Activated CD4-positive, alpha-beta T cell treated with anti-CD3 and anti-CD28 coated beads, Interleukin-2, Interleukin-4, amounts not matched to agents 100 ng/mL and 50 ng/mL, durations not matched to agents 16 hours and 8 hours (primary cell): ENCODE results near the gene PROSER2.

ENCODE experiments used
- DNase-seq: peaks from one replicate; pipeline ENCODE4 v3.0.0-alpha.2; 2020; ENCODE audit warnings: low spot score

Gene PROSER2, protein sequence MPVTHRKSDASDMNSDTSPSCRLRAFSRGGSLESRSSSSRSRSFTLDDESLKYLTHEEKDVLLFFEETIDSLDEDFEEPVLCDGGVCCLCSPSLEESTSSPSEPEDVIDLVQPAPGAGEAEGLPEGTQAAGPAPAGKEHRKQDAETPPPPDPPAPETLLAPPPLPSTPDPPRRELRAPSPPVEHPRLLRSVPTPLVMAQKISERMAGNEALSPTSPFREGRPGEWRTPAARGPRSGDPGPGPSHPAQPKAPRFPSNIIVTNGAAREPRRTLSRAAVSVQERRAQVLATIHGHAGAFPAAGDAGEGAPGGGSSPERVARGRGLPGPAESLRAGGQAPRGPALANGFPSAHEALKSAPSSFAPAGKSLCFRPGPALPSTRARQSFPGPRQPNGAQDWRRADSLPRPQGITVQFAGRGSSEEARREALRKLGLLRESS

DNA sequence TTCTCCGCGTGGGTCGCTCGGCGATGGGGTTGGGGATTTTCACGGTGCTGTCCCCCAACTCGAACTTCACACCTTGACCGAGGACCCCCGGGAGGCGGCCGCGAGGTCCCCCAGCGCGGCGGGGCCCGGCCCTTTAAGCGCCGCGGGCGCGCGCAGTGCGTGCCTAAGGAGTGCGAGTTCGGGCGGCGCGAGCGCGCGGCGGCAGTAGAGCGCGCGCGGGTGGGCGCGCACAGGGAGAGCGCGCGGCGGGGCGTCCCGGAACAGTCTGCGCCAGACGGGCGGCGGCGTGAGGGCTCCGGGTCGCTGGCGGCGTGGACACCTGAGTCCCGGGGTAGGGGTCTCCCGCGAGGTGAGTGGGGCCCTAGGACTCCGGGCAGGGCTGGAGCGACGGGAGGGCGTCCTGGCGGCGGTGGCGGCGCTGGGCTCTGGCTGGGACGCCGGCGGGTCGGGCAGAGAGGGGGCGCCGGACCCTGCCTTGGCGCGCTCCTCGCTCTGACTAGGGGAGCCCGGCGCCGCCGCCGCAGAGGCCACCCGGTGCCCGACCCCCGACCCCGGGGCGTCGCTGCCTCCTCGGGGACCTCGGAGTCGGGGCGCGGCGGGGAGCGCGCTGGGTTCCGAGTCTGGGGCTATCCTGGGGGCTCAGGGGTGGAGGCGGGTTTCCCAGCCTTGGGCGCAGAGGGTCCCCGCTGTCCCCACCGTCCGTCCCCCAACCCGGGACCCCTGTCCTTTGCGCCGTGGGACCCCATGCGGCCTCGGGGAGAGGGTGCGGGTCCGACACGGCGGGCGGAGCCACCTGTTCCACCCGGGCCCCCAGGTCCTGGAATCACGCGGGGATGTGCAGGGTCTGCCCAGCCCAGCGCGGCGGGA is at the start of gene PROSER2:
TSS of gene PROSER2 (plus strand) at position 235 of the 867 bp plus-strand sequence. CDS start 28,722 bp downstream, outside the sequence.
- peak; percentile 12 for DNase-seq

DNA sequence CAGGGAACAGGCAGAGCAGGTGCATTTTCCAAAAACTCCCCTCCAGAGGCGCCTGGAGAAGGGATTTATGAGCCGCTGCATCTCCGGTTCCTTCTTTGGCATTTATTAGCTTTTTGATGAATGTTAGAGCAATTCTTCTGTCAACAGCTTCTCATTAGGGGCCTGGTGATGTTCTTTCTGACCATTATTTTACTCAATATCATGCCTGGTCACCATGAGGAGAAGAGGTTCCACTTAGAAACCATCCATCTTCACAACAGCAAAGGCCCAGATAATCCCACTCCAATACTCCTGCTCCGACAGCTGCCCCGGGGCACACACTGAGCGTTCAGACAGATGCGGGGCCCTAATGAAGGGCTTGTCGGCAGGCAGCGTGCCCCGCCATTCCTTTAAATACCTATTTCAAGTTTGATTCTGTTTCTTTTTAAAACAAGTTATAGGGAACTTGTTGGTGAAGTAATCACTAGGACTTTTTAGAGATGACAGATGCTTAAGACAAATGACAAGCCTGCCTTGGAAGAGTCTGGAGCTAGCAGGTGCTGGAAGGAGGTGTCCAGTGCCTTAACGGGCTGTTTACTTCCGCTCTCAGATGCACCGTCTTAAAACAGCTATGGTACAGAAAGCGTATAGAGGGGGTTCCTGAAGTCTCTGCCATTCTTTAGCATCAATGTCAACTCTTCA is 49.3 kb upstream of the PROSER2 start:
- DNase-seq: no peak

DNA sequence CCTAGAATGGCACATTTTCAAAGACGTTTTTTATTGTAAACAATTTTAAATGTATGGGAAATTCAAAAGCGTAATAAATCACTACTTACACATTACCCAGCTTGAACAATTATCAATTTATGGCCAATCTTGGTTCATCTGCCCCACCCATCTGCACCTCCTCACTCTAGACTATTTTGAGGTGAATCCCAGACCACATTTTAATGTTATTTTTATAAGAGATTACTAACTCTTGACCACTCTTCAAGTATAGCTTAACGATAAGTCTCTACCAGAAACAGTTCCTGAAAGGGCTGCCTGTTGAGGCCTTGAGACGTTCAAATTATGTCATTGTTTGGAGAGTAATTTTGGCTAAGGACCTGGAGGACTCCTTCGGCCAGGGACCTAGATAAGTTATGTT is 47.7 kb upstream of the PROSER2 start:
- no peak for DNase-seq

DNA sequence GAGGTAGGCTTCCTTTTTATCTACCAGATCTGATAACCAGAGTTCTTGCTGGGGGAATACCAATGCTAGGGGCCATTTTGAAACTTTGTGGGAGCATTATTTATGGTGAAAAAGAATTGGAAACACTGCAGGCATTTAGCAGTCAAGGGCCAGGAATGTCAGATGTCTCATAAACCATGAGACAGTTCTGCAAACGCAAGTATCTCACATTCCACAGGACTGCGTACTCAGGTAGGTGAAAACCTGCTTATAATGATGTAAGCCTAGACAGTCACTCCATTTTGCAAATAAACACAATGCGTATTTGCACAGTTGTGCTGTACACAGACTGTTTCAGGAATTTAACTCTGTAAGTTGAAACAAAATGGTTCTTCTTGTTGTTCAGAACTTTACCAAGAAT is 47.1 kb upstream of the PROSER2 start:
- DNase-seq: no peak

DNA sequence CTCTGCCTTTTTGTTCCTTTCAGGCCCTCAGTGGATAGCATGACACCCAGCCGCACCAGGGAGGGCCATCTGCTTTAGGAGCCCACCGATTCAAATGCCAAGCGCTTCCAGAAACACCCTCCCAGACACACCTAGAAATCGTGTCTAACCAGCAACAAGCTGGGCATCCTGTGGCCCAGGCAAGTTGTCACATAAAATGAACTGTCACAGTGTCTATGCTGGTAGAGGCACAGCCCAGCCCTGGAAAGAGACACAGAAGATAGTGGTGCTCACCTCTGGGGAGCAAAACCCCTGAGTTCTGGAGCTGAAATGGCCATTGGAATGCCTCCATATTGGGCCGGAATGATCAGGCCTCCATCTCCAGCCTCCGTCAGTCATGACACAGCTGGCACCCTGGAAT is 42.0 kb upstream of the PROSER2 start:
- no peak for DNase-seq

DNA sequence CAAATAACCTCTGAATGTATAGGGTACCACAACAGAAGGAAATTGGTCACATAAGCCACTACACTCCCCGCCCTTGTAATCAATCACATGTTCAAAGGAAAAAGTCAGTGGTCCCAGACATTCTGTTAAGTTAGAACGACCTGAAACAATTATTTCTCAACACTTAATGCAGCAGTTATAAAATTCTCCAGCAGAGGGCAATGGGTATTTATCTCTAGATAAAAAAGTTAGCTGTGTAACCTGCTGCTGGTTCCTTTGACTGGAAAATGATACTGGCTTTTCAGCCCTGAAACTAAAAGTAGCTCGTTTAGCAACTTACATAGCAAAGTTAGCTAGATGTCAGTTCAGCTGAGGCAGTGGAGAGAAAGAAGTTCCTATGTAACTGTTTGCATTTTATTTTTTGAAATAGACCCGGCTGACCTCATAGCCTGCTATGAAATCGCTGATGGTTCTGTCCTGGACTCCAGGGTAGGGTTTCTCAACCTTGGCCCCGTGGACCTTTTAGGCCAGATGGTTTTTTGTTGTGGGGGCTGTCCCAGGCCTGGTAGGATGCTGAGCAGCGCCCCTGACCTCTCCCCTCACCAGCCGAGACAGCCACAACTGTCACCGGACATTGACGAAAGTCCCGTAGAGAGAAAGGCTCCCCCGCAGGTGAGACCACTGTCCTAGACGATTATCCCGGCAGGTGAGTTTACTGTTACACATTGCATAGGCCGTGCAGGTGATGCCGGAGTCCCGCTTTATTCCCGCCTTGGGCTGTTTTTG is 40.2 kb upstream of the PROSER2 start:
- peak; percentile 55 for DNase-seq

DNA sequence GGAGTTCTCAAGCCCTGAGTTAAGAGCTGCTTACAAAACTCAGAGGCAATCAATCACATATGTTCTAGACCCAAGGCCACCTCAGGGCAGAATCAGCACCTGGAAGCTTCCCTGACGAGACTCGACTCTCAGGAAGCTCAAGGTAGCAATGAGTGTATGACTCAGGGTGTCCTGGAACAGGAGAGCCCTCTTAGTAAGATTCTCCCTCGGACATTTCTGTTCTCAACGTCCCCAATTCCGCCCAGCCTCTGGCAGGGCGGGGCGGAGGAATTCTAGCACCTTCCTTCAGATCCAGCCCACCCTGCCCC is 39.6 kb upstream of the PROSER2 start:
- DNase-seq: no peak

DNA sequence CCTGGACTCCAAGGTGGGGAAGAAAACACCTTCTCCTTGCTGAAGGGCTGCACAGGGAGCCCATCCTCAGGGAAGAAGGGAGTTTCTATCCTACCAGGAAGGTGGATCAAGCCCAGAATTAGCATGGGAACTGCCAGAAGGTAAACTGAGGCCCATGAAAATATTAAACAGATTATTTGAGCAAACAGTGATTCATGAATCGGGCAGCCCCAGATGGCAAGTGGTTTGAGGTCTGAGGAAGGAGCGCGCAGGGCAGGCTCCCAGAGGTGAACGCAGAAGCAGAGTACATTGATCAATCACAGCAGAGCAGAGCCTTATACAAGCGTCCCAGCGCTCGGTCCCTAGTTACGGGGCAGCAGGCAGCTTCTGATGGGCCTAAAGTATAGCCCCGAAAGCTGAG is 35.8 kb upstream of the PROSER2 start:
- no peak for DNase-seq

DNA sequence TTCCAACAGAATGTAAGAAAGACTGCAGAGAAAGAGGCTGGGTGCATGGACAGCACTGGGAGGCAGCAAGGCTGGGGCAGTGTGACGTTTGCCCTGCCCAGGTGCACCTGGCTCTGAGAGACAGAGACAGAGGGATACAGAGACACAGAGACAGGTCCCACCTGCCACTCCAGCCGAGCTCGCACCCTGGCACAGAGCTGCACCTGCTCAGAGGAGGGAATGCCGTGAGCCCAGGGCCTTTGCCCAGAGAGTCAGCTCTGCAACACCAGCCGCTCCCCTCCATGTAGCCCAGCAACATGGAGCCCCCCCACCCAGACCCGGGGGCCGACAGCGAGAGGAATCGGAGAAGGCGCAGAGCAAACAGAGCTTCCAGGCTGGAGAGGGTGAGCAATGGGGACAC is 35.3 kb upstream of the PROSER2 start:
- DNase-seq: no peak

DNA sequence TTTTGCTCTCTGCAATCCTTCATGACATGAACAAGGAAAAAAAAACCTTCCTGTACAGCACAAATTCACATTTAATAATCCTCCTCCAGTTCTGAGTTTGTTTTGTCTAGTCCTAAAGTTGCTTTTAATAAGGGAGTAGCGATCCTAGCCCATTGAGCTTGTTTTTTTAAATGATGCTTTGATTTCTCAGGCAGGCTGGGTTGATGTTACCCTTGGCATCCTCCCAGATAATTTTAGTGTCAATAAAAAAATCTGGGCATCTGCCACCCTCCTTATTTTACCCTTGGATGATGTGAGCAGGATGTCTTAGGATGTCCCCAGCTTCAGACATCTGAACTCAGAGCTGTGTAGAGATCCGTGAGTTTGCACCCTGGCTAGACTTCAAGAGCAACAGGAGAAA is 33.9 kb upstream of the PROSER2 start:
- DNase-seq: no peak

DNA sequence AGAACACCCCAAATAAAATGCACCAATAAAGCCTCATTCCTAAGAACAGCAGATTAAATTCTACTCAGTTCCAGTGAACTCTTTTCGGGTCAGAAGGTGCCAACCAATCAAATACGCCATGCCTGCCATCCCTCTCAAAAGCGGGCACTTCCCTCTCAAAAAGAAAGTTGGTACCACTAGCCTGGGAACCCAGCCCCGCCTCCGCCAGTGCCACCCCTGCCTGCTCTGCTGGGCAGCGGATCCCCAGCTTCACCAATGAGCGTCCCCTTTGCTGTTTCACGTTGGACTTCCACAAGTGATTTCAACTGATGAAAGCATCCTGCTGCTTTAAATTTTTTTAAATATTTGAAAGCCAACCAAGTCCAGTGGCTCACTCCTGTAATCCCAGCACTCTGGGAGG is 33.2 kb upstream of the PROSER2 start:
- no peak for DNase-seq

DNA sequence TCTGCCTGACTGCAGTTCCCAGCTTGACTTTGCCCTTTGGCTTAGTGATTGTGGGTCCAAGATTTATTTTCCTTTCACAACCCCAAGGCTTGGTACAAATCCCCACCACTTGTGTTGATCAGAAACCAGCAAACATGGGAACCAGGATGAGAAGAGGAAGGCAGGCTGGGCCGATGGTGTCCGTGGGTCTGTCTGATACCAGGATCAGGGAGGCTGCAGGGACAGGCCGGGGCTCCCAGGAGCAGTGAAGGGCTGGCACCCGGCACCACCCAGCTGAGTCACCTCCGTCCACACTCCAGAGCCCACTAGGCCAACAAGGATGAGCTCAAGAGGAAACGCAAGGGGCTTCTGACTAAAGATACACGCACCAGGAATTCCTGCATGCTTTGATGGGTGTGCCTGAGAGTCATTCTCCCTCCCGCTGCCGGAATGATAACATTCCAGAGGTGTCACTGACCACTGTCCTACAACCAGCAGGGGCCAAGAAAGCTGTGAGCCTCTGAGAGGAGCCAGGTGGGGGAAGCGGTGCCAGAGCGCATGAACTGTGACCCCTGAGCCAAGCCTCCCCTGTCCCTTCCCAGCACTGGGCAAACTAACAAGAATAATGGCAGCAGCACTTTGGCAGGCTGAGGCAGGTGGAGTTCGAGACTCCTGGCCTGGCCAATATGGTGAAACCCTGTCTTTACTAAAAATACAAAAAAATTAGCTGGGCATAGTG is 29.2 kb upstream of the PROSER2 start:
- no peak for DNase-seq

DNA sequence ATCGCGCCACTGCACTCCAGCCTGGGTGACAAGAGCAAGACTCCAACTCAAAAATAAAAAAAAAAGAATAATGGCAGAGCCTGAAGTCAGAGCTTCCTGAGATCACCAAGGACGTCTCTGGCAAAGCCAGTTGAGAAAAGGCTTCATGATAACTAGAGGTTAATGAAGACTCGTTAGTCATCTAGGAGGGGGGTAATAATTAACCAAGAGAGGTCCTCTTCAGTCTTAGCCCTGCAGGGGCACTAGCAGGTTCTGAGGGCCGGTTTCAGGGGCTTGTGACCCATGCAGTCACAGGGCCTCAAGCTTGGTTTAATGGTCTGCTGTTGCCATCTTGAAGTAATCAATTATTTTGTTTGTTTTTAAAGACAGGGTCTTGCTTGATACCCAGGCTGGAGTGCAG is 28.6 kb upstream of the PROSER2 start:
- DNase-seq: no peak

DNA sequence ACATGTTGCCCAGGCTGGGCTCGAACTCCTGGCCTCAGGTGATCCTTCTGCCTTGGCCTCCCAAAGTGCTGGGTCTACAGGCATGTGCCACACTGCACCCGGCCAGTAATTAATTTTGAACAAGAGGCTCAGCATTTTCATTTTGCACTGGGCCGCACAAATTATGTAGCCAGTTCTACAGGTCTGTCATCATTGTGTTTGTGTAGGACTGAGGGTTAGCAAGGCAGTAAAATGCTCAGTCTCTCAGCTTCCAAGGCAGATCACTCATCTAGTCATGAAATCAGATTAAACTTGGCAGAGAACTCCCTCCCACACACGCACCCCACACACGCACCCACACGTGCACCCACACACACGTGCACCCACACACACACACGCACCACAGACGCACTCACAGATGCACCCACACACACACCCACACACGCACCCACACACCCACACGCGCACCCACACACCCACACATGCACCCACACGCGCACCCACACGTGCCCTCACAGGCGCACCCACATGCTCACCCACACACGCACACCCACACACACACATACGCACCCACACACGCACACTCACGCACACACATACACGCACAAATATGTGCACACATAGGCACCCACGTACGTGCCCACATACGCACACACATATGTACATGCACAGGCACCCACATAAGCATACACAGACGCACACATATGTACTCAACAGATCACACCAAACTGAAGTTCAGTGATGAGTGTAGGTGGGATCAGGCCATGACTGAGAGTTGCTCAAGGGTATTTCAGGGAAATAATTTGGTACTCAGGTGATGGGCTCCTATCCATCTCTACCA is 27.8 kb upstream of the PROSER2 start:
- no peak for DNase-seq

DNA sequence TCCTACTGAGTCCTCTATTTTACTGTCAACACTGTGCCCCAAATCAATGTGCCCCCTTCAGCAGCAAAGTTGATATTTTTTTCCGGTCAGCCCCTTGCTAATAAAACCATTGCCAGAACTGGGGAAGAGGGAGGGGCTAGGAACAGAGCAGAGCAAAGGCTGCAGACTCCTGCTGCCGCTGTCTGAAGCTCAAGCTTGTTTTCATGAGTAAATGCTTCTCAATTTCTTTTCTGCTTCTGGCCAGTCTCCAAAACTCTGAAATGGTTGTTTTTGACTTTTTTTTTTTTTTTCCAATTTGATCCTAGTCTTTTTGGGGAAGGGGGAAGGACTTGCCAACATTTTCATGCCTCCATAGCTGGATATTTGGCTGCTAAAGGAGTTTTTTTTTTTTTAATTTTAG is 26.7 kb upstream of the PROSER2 start:
- DNase-seq: no peak

DNA sequence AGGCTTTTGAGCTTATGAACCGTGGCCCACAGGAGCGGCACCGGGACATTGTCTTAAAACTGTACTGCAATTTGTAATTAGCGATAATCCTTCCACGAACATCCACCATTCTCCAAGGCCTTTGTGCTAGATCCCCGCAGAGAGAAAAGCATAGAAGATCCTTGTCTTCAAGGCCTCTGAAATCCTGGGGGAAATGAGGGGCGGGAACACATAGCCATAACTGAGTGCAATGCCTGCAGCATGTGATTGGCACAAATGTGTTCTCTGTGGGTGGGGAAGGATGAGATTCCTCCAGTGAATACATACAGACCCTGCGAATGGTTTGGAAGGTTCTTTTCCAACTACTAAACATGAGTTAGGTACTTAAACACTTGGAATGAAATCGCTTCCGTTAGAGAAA is 25.9 kb upstream of the PROSER2 start:
- DNase-seq: no peak

DNA sequence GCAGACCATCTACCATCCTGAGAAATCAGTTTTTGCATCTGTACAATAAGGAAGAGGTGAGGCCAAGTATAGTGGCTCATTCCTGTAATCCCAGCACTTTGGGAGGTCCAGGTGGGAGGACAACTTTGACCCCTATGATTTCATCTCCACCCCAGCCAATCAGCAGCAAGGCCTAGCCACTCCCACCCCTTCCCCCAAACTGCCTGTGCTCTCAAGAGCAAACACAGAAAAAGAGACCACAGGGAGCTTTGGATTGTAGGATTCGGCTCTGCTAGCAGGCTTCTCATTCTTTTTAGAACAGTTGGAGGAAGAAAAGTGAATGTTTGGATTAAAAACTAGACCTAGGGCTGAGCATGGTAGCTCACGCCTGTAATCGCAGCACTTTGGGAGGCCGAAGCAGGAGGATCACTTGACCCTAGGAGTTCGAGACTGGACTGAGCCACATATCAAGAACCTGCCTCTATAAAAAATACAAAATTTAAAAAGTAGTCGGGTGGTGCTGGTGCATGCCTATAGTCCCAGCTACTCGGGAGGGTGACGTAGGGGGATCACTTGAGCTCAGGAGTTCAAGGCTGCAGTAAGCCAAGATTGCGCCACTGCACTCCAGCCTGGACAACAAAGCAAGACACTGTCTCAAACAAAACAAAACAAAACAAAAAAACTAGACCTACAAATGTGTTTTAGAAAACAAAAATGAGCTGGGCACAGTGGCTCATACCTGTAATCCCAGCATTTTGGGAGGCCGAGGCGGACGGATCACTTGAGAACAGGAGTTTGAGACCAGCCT is 25.1 kb upstream of the PROSER2 start:
- no peak for DNase-seq

DNA sequence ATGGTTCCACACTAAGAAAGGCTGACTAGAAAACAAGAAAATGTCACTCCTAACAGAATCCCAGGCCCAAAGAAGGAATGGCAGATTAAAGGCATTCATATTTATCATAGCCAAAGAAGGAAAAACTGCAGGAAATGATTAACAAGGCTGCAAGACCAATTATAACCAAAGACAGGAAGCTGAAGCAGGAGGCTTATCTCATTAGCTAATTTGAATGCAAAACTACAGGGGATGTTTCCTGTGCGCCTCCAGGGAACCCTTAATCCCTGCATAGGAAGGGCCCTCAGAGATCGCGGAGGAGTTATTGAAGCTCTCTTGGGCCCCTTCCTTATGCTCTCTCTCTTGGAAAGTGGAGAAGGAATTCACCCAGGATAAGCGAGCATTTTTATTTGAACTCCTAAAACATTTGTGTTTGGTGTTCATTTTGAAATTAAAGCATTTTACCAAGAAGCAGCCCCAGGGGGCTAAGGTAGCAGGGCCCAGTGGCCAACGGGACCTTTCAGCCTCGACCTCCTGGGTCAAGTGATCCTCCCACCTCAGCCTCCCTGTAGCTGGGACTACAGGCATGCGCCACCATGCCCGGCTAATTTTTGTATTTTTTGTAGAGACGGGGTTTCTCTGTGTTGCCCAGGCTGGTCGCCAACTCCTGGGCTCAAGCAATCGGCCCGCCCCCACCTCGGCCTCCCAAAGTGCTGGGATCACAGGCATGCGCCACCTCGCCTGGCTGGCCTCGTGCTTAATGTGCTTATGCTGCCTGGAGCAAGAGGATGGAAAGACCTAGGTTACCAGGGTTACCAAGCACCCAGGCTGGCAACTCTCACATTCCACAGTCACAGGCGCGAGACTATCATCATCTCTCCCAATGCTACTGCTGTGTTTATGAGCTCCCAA is 24.1 kb upstream of the PROSER2 start:
- DNase-seq: no peak

DNA sequence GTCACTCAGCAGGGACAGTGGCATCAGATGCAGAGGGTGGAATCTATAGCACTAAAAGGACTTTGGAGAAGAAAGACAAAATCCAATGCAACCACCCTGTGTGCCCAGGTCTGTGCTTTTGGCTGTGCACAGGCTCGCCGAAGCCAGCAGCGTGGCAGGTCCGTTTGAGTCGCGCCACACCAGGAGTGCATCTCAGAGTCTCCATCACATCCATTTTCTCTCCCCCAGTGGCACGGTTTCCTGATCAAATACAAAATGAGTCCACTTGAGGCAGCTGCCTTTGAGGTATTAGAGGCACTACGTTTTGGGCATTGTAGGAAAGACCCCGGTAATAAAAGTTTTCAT is 23.4 kb upstream of the PROSER2 start:
- DNase-seq: no peak
